GM21529 (cell line): ENCODE measurements around the gene CD96.

ENCODE experiments used
- ATAC-seq: cut with Tn5 transposase; IDR thresholded peaks from one replicate; pipeline ENCODE4 v1.9.1; 2021; ENCODE audit not compliant: unreplicated experiment

CD96 gene

GRCh38 chr3:111592936-111593335 lies 50.9 kb downstream of the CD96 start:
- no peak for ATAC-seq

- ATAC-seq: no peak
These were observed 51.7 kb downstream of the CD96 start for GRCh38 chr3:111593666-111594065.

GRCh38 chr3:111594205-111594604 lies 52.2 kb downstream of the CD96 start:
- ATAC-seq: peak; percentile 56

DNA sequence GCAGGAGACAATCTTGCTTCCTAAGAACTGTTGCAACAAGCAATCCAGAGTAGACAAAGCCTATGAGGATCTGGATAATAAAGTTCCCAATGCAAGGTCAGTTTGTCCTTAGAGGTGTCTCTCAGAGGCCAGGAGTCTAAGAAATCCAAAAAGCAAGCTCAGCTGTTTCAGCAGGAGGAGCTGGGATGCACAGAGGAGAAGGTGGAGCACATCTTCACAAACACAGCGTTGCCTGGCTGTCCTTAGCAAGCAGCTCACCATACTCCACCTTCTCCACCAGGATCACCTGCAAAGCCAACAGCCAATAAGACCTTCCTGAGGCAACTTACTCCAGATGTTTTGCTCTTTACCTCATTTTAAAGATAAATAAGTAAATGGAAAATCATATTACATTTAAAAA lies 52.8 kb downstream of the CD96 start:
- no peak for ATAC-seq

- peak; percentile 56 for ATAC-seq
These were observed 53.2 kb downstream of the CD96 start, which contains the start of gene ZBED2 for GRCh38 chr3:111595232-111595631. Gene ZBED2, minus strand, starts transcription at chr3:111595346. Its CDS starts 1,145 bp downstream, at chr3:111594201.

- ATAC-seq: no peak
These were observed 54.3 kb downstream of the CD96 start for GRCh38 chr3:111596328-111596727.

DNA sequence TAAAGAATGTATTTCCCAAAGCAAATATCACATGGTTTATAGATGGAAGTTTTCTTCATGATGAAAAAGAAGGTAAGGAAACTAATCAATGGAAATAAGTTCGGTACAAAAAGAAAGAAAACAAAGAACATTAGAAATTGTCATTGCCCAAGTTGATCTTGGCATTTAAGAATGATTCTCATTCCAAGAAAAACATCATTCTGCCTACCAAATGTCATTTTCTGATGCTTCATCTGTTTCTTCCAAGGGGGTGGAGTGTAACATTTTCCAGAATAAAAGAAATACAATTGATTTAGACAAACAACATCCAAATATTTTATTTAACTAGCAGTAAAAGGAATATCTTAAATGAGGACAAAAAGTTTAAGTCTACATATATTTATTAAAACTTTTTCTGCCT lies 56.1 kb downstream of the CD96 start:
- ATAC-seq: no peak

- ATAC-seq: no peak
These were observed 56.6 kb downstream of the CD96 start for GRCh38 chr3:111598552-111598951.

DNA sequence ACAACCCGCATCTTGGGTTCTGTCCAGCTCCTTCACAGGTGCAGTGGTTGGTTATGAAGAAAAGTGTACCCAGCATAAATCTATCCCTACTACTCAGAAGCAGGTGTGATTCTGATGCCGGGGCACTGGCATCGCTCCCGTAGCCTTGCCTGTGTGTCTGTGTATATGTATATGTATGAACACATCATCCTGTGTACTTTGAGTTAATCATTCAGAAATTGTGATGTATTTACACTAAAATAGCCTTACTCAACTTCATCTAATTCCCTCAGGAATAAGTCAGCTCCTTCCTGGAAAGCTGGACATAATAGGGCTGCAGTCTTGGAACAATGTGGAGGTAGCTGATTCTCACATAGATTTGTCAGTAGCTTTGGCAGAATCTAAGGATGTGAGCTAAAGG lies 59.8 kb downstream of the CD96 start:
- no peak for ATAC-seq

DNA sequence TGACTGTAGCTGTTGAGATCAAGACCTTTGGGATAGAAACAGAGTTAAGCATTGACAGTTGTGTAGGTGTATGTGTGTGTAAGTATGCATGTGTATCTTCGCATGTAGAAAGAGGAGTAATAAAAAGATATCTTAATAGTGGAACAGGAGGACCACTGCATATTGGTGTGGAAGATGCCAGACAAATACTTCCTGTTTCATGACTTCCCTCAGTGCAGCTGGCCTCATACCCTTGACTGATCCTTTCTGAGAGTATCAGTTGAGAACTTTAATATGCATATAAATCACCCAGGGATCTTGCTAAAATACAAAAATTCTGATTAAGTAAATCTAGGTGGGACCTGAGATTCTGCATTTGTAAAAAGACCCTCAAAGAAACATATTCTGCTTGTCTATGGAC lies 61.7 kb downstream of the CD96 start:
- ATAC-seq: no peak

DNA sequence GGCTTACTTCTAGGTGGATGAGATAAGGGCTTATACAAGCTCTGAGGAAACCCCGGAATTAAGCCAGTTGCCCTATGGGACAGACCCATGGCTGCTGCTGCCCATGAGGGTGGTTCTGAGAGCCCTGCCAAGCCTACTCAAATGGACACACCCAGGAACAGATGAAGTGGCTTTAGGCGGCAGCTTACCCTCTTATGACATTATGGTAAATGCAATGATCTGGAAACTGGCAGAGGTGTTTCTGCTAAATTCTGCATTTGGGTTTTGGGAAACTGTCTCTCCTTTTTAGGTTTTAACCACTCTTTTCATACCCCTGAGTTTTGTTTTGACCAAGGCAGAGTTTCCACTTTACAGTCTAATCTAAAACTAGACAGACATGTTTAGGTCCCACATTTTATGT lies 62.1 kb downstream of the CD96 start:
- no peak for ATAC-seq

GRCh38 chr3:111605018-111605417 lies 63.0 kb downstream of the CD96 start:
- no peak for ATAC-seq

DNA sequence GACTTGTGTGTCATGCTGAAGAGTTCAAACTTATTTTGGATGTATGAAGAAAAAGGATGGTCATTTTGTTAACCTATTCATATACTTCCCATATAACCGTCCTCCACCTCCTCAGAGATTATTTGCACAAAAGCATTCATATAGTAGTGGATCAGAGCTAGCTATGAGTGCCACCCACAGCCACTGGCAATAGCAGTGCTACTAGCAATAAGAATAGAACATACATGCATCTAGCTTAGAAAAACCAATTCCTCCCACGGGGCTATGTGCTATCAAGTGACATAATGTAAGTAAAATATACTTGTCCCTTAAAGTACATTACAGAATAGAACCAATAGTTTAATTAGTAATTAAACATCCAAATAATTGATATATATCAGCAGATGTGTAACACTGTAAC lies 63.5 kb downstream of the CD96 start:
- ATAC-seq: no peak

- no peak for ATAC-seq
These were observed 65.4 kb downstream of the CD96 start for GRCh38 chr3:111607240-111607920.

- ATAC-seq: no peak
These were observed 66.4 kb downstream of the CD96 start for GRCh38 chr3:111608383-111608782.

DNA sequence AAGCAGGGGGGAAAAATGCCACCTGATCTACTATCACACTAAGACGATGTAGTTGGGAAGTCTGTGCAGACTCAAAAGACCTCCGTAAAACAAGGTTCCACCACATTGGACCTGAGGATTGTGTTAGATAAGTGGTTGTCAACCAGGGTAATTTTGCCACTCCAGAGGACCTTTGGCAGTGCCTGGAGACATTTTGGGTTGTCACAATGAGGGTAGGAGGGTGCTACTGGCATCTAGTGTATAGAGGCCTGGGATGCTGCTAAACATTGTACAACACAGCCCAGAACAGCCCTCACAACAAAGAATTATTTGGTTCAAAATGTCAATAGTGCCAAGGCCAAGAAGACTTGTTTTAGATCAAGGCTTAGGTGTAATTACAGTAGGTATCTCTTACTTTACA lies 67.7 kb downstream of the CD96 start:
- no peak for ATAC-seq

GRCh38 chr3:111610189-111610588 lies 68.2 kb downstream of the CD96 start:
- ATAC-seq: peak; percentile 95

DNA sequence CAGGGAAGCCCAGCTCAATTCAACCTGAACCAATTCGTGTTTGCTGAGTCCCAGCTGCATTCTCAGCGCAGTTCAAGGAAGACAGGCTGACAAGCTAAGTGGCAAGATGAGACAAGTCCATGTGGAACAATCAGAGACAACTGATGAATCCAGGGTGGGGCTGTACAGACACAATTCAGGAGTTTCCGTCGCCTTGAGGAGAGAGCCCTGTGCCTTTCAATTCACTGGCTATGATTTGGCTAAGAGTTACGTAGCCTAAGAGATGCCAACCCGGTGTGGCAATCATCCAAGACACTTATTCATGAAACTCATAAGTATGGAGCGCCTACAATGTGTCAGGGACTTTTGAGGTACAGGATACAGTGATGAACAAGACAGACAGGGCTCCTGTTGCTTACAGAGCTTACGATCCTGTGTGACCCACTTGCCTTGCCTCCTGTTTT lies 68.6 kb downstream of the CD96 start:
- ATAC-seq: peak; percentile 22

- no peak for ATAC-seq
These were observed 71.3 kb downstream of the CD96 start for GRCh38 chr3:111613294-111613693.

DNA sequence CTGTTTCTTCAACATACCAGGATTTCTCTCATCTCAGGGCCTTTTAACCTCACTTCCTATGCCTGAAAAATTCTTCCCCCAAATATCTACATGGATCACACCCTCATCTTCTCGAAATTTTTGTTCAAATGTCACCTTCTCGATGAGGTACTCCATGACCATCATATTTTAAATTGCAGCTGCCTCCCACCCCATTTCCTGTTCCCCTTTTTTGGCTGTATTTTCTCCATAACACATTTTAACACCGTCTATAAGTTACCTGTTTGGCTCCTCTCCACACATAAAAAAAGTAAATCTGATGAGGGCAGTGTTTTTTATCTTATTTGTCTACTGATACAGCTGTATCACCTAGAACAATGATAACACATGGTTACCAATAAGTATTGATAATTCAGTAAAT lies 73.9 kb downstream of the CD96 start:
- ATAC-seq: no peak

DNA sequence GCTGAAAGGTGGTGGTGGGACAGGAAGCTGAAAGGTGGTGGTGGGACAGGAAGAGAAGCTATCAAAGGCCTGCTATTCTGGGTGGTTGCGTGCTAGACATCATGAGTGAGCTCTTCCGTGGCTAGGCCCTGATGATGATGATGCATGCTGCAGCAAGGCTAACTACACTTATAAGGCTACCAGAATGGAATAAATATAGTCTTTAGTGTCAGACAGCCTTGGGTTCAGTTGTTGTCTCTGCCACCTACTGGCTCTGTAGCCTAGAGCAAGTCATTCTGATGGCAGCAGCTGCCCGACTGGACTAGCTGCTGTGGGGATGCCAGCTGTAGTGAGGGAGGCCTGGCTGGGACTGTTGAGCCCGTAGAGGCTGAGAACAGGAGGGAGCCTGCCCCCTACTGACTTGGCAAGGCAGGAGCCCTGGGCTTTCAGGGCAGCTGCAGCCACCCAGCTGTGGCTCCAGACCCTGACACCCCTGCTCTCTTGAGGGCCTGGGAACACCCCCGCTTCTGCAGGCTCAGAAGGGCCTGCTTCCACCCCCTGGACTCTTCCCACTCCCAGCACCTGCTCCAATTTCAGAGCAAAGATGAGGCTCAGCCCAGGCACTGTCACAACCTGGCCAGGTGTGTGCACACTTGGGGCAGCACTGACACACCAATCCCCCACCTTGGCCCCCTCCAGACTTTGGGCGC lies 74.6 kb downstream of the CD96 start:
- peak; percentile 78 for ATAC-seq

DNA sequence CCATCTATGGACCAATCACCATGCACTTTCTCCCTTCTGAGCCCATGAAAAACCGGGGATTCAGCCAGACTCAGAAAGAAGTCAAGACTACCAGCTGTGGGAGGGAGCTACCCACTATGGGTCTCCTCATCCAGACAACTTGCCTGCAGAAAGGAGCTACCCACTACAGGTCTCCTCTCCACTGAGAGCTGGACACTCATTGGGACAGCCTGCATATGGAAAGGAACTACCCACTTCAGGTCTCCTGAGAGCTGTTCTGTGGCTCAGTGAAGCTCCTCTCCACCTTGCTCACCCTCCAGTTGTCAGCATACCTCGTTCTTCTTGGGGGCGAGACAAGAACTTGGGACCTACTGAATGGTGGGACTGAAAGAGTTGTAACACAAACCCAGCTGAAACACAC lies 75.4 kb downstream of the CD96 start:
- no peak for ATAC-seq
